Amygdala (tissue), 56 donors: ENCODE results near the gene RPL10A.
"Not testable (repeated sequence)": the region's sequence is repeated elsewhere in the genome, so short reads cannot be mapped to it uniquely, and the experiment has no call there.

Experiments
- DNase-seq, 56 donors: peaks; one replicate each; lab custom pipeline; 2025; lab: John Stamatoyannopoulos, UW

The RPL10A gene

DNA sequence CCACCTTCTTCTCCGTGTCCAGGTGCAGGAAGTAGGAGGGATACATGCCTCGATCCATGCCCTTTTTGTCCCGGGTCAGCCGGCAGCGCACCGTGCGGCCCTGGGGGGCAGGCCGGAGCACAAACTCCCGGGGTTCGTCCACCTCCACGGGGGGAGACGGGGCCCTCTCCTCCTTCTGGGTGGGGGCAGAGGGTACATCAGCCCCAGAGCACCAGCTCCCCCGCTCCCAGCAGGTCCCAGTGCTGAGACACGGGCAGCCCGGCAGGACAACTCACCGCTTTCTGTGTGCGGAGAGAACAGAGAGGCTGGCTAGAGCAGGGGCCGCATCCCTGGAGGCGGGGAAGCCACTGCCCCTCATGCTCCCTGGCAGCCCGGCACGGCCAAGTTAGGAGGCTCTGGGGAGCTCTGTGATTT lies 37.8 kb downstream of the RPL10A start:
- no peak for DNase-seq

DNA sequence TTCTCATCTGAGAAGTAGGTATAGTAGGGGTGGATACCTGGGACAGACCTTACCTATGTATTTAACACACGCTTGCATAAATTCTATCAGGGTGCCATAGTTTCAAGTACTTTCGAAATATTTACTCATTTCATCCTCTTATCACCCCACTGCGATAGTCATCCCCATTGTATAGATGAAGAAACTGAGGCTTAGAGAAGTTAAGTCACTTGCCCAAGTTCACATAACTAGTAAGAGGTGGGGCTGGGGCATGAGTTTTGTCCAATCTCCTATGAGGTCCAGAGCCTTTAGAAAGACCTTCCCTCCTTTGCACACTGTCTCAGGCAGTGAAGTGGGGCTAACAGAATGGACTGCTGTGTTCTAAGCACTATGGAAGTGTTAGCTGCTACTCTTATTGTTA lies 38.3 kb downstream of the RPL10A start:
- no peak for DNase-seq

DNA sequence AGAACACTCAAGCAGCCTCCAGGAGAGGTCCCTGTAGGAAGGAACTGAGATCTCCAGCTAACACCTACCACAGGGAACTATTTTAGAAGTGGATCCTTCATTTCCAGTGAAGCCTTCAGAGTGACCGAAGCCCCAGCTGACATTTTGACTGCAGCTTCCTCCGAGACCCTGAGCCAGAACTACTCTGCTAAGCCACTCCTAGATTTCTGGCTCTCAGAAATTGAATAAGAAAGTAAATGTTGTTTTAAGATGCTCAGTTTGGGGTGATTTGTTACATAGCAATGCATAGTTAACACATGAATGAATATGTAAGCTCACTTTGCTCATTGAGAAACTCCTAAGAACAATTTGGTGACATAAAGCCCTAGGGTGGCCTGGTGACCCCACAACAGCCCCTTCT lies 39.0 kb downstream of the RPL10A start:
- DNase-seq, result no peak

DNA sequence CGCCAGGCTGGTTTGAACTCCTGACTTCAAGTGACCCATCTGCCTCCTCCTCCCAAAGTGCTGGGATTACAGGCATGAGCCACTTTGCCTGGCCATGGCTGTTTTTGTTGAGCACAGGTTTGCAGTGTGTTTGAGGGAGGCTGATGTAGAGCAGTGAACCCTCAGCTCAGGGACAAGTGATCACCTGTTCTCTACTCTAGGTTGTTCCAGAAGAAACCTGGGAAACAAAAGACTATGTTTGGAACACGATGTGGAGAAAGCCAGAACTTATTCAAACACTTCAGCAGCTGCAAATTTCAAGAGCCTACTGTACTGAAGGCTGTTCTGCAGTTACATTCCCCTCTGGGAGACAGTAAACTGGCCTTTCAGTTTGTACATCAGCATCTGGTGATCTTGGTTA lies 39.8 kb downstream of the RPL10A start:
- no peak for DNase-seq

DNA sequence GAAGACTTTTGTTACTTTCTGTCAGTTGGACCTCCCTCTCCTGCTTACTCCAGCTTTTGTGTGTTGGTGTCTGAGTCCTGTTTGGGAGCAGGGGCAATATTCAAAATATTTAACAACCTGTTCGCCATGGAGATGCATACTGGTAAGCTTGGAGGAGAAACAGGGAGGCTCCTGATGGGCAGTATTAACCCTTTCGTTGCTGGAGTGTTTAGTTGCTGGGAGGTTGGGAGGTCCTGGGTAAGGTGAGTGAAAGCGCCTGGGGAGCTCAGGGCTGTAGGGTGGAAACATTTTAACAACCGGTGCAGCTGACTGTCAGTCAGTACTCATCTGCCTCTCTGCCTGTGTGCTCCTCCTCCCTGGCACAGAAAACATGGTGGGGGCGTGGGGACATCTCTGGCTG lies 40.3 kb downstream of the RPL10A start:
- DNase-seq, result no peak

DNA sequence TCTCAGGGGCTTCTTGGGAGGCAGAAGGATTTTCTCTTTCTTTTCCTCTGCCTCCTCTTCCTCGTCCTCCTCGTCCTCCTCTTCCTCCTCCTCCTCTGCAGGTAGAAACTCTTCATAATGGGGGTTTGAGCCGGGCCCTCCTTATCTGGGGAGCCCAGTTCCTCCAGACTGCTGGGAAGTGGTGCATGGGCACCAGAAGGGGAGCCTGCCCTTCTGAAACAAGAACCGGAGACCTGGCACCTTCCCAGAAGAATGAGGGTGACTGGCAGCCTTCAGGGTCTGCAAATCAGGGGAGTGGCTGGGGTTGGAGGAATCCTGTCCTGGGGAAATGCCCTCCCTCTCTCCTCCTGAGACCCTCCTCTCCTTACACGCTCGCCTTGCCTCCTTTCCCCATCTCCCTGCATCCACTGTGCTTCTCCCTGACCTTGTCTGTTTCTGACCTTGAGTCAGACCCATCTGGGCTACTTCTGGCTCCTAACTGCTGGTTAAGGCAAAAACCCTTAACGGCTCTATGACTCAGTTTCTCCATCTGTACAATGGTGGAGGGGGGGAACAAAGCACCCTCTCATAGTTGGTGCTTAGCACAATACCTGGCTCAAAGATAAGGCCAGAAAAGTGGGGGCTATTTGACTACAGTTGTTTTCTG lies 42.8 kb downstream of the RPL10A start:
- no peak for DNase-seq

DNA sequence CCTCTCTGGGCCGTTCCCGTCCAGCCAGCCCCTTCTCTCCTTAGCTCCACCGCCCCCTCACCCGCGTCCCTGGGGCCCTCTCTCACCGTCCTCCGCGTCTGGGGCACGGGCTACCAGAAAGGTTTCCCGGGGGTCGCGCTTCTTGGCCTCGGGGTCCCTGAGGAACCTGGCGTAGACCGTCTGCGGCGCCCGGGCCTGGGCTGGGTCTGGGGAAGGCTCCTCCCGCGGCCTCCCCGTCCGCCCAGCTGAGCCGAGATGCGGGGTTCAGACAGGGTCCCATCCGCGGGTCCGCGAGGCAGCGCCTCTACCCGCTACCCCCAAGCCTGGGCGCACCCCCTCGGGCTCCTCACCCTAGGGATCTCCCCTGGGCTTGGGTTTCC lies 43.4 kb downstream of the RPL10A start:
- DNase-seq, result no peak

DNA sequence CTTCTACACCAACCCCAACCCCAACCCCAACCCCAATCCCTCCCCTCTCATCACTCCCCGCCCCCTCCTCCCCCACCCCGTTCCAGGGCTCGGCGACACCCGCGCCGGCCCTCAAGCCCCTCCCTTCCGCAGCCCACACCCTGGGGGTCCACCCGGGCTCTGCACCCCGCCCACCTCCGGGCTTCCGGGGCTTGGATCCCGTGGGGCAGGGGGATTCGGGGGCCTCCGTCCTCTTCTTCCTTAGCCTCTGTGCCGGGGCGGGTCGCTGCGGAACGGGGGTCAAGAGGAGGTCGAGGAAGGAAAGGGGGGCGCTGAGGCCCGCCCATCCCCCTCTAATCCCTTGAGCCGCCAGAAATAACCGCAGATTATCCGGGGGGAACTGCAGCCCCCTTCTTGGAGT lies 43.8 kb downstream of the RPL10A start:
- no peak for DNase-seq

DNA sequence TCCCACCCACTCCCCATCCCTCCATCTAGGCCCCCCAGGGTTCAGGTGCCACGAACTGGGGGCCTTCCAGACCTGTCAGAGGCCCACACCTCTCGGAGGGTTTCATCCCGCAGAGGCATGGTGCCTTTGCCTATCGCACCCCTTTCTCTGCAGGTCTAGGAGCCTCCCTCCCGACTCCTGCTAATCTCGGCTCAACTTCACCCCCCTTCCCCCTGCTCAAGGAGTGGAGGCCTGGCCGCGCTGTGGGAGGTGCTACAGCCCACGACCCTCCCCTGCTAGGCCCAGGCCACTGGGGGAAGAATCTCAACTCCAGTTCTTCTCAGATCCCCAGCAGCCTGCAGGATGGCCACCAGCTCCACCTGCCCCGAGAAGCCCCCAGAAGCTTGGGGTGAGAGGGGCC lies 44.5 kb downstream of the RPL10A start, which contains the start of gene TULP1:
TSS of gene TULP1 (minus strand) at position 157 of the 400 bp plus-strand sequence. CDS start at position 119, 38 bp downstream.
- no peak for DNase-seq

DNA sequence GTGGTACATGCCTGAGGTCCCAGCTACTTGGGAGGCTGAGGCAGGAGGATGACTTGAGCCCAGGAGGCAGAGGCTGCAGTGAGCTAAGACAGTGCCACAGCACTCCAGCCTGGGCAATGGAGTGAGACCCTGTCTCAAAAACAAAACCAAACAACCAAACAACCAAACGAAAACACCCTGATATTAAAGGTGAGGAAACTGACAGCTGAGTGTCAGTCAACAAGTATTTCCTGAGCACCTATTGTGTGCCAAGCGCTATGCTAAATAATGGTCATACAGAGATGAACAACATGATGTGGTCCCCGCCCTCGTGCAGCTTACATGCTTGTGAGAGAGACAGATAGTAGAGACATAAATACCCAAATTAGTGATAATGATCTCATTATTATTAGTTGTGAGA lies 46.4 kb downstream of the RPL10A start:
- DNase-seq, result no peak

DNA sequence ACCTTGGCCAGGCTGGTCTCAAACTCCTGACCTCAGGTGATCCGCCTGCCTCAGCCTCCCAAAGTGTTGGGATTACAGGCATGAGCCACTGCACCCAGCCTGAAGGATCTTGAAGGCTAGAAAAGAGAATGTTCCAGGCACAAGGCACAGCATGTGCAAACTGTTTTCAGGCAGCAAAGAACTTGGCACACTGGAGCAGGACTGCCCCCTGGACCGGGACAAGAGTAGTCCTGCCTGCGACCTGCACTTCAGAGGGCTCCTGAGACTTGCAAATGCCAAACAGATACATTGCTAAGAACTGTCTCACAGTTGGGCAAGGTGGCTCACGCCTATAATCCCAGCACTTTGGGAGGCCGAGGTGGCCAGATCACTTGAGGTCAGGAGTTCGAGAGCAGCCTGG lies 47.7 kb downstream of the RPL10A start:
- not testable (repeated sequence) for DNase-seq

DNA sequence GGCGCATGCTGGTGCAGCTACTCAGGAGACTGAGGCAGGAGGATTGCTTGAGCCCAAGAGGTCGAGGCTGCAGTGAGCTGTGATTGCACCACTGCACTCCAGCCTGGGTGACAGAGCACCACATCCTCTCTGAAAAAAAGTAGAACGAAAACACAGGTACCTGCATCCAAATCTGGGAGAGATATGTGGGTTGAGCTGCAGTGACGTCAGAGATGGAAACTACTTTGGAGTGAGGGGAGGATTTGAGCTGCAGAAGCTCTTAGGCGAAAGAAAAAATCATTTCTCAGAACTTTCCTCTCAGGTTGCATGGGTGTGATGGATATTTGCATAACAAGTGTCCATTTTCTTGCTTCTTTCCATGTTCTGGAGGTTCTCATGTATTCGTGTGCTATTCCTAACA lies 48.5 kb downstream of the RPL10A start:
- DNase-seq, result no peak

DNA sequence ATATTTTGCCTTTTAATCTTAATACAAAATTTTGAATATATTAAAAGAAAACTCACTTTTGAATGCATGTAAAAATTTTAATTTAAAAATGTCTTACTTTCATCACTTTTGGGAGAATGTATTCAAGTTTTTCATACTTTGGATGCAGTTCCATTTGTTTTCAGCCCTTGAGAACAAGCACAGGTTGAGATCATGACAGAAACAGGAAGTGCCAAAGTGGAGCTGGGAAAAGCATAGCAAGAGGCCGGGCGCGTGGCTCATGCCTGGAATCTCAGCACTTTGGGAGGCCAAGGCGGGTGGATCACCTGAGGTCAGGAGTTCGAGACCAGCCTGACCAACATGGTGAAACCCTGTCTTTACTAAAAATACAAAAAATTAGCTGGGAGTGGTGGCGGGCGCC lies 49.8 kb downstream of the RPL10A start:
- not testable (repeated sequence) for DNase-seq

DNA sequence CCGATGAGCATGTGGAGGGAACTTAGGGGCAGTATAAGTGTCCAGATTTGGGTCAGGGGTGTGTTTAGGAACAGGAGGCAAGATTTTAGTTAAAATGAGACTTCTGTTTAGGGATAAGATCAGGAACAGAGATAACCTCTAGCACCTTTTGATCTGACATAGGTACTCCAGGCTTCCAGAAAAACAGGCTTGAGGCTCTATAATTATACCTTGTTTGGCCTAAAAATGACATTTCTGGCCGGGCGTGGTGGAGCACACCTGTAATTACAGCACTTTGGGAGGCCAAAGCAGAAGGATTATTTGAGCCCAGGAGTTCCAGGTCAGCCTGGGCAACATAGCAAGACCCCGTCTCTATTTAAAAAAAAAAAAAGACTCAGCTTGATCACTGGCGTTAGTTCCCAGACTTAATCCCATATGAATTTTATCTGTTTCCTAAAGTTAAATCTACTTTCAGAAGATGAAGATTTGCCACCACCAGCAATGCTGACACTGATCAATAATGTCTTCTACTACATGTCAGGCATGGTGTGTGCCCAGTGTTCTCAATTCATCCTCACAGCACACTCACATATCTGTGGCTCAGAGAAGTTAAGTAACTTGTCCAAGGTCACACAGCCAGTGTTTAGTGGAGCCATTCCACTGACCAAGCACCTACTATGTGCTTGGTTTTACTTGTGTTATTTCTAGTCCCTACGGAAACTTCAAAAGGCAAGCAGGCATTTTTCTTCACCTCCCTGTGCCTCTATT lies 50.5 kb downstream of the RPL10A start:
- no peak for DNase-seq

DNA sequence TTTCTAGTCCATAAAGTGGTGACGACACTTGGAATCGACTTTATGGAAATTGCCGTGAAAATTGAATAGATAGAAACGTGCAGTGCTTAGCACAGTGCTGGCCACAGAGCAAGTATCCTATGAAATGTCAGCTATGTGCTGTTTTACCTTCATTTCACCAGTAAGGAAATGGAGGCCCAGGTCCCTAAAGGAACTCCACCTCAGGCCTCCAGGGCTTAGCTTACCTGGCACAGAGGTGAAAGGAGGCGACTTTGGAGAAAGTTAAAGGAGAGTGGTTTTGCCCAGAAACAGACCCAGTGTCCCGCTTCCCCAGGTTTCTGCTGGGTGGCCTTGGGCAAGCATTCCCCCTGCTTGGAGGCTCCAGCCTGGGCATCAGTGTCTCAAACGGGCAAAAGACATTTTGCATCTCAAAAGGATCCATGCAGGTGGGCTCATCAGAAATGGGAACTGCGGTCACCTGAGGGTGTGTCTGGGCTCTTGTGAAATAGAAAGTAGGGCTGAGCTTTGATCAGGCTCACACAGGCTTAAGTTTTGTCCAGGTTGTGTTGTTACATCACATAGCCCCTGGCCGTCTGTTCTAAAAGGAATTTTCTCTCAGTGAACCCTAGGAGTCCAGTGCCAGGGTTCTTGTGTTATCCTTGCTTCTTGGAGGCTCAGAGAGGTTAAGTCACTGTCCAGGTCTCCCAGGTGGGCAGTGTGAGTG lies 51.3 kb downstream of the RPL10A start:
- DNase-seq, result no peak
